HG02943 (cell line): ENCODE results near the gene LCTL.
"Not testable (repeated sequence)": the region's sequence is repeated elsewhere in the genome, so short reads cannot be mapped to it uniquely, and the experiment has no call there.

Experiments
- ATAC-seq: cut with Tn5 transposase; IDR thresholded peaks from one replicate; pipeline ENCODE4 v1.9.1; 2021; ENCODE audit warnings: mild to moderate bottlenecking, low read depth, moderate library complexity; ENCODE audit not compliant: unreplicated experiment

Gene LCTL

GRCh38 chr15:66592505-66593218 lies 26.9 kb upstream of the LCTL start:
- ATAC-seq: no peak

DNA sequence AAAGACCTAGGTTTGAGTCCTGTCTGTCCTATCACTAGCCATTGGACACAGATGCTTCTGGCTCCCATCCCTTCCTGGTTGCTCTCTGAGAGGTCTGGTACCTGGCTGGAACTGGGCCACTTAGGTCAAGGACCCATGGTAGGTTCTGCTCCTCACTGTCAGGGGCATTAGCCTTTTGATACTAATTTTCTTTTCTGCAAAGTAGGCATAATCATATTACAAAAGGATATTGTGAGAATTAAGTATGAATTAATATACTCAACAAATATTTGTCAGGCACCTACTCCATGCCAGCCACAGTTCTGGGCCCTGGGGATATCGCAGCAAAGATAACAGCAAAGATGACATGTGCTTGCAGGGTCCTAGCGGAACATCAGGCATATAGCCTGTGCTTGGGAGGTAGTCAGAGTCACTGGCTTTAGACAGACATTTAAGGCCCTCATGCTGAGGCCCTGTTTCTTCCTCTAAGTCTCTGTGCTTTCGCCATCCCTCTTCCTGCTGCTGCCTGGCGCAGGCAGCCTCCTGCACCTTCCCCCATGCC lies 25.6 kb upstream of the LCTL start:
- ATAC-seq: no peak

DNA sequence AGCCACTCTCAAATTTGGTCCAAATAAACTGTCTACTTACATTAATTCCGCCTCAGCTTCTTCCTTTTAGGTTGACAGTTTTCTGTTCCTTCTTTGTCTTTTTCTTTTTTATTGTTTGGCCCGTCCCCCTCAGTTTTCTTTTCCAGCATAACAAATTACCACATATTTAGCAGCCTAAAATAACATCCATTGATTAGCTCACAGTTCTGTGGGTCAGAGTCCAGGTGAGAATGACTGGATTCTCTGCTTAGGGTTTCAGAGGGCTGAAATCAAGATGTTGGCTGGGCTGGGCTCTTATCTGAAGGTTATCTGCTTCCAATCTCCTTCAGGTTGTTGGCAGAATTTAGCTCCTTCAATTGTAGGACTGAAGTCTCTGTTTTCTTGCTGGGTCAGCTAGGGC lies 24.6 kb upstream of the LCTL start:
- ATAC-seq: no peak

GRCh38 chr15:66589429-66589828 lies 23.6 kb upstream of the LCTL start:
- ATAC-seq: not testable (repeated sequence)

DNA sequence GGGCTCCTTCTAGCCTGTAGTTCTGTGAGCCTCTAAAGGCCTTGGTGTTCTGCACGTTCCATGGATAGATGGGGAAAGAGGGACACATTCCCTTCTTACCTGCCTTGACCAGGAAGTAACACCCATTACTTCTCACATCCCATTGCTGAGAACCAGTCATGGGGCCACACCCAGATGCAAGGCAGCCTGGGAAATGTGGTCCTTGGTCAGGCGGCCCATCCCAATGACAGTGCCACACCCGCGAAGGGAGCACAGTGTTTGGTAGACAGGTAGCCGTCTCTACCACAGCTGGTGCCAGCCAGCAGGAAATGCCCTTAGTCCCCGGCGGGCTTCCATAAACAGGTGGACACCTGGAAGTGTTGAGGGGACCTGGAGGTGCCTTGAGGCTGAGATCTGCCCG lies 23.2 kb upstream of the LCTL start:
- no peak for ATAC-seq

- no peak for ATAC-seq
Observed at GRCh38 chr15:66588537-66588936, 22.7 kb upstream of the LCTL start.

GRCh38 chr15:66587749-66588148 lies 22.0 kb upstream of the LCTL start:
- ATAC-seq: no peak

- ATAC-seq: no peak
Observed at GRCh38 chr15:66587020-66587419, 21.2 kb upstream of the LCTL start.

GRCh38 chr15:66586155-66586976 lies 20.6 kb upstream of the LCTL start:
- ATAC-seq: no peak

GRCh38 chr15:66581972-66582537 lies 16.3 kb upstream of the LCTL start:
- ATAC-seq: no peak

GRCh38 chr15:66580643-66581042 lies 14.8 kb upstream of the LCTL start:
- ATAC-seq: no peak

DNA sequence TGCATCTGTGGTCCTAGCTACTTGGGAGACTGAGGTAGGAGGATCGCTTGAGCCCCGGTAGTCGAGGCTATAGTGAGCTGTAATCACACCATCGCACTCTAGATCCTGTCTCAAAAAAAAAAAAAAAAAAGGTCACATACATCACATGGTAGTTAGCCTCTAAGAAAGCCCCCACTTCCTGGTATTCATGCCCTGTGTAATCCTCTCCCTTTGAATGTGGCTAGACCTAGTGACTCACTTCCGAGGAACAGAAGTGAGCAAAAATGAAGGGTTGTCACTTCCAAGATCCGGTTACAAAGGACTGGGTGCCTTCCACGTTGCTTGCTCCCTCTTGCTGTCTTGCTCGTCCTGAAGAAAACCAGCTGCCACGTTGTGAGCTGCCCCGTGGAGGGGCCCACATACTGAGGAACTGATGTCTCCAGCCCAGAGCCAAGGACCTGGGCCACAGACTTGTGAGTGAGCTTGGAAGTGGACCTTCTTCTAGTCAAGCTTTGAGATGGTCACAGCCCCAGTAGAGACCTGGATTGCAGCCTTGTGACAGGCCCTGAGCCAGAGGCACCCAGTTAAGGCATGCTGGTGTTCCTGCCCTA lies 12.6 kb upstream of the LCTL start:
- no peak for ATAC-seq

- no peak for ATAC-seq
Observed at GRCh38 chr15:66574596-66574950, 8.8 kb upstream of the LCTL start.

- no peak for ATAC-seq
Observed at GRCh38 chr15:66573719-66574595, 8.2 kb upstream of the LCTL start.

DNA sequence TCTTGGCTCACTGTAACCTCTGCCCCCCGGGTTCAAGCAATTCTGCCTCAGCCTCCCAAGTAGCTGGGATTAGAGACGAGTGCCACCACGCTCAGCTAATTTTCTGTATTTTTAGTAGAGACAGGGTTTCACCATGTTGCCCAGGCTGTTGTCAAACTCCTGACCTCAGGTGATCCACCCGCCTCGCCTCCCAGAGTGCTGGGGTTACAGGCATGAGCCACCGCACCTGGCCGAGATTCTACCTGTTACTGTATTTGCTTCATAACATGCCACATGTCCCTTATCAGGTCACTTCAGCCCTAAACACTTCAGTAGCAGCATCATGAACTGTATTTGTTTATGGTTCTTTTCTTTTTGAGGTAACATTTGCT lies 7.5 kb upstream of the LCTL start:
- no peak for ATAC-seq

GRCh38 chr15:66572146-66572545 lies 6.3 kb upstream of the LCTL start:
- no peak for ATAC-seq

- no peak for ATAC-seq
Observed at GRCh38 chr15:66570842-66571478, 5.2 kb upstream of the LCTL start.

DNA sequence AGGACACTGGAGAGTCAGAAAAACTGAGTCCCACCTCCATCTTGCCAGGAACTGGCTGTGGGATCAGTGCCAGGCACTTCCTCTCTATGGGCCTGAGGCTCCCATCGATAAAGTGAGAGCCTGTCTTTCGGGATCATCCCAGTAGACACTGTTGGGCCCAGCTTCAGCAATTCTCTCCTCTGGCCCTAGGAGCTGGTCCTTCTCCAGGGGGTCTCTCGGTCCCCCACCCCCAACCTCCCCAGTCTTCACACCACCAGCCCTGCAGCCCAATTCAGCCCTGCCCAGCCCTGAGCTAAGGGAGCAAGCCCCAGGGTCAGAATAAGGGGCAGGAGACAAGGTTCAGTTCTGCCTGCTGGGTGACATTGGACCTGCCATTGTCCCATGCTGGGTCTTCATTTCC lies 4.5 kb upstream of the LCTL start:
- no peak for ATAC-seq

- ATAC-seq: no peak
Observed at GRCh38 chr15:66569461-66570137, 3.8 kb upstream of the LCTL start.
